ENCODE measurements around the gene PRDX6. TPM values are rescaled to one million over a fixed set of nuclear protein-coding genes. Genes with fewer than 3 reads are reported as not detected.

Gene PRDX6
- total RNA-seq, 1 experiment from 2014 or later = 533 TPM

GRCh38 chr1:173496757-173497320 lies 19.7 kb downstream of the PRDX6 start:
- H4K8ac ChIP-seq (replicated peaks; ENCODE audit: insufficient read length, low read depth, low read length) = no peak overlapping the region
- no peak overlapping the region for H4K5ac ChIP-seq (ENCODE audit: insufficient read length, low read depth, low read length)
- no peak overlapping the region for H3K27ac Mint-ChIP-seq
- H2BK120ac ChIP-seq (ENCODE audit: low read depth, low read length, poor library complexity, severe bottlenecking) = no peak overlapping the region
- H3K27me3 Mint-ChIP-seq (ENCODE audit: low read depth) = no peaks in the 10 kb centered on the region
- H2BK20ac ChIP-seq (ENCODE audit: low read depth, low read length, poor library complexity, severe bottlenecking) = no peak overlapping the region
- no peak overlapping the region for H3K23ac ChIP-seq (ENCODE audit: insufficient read length, low read depth, low read length)
- no peak overlapping the region for H4K91ac ChIP-seq (ENCODE audit: insufficient read length, low read depth, low read length)
- H3K18ac ChIP-seq (ENCODE audit: insufficient read length, low read depth, low read length) = no peak overlapping the region
- H2BK15ac ChIP-seq (ENCODE audit: low read depth, low read length) = no peak overlapping the region
- no peak overlapping the region for H3K4me2 ChIP-seq (ENCODE audit: insufficient read depth, insufficient read length, low read length)
- no peak overlapping the region for H3K56ac ChIP-seq (ENCODE audit: insufficient read length, low read depth, low read length)
- H2BK5ac ChIP-seq (ENCODE audit: insufficient read length, low read length) = no peak overlapping the region
- no peak overlapping the region for H3K4ac ChIP-seq (ENCODE audit: low read depth, low read length)
- no peak overlapping the region for H3K4me3 Mint-ChIP-seq
- peaks cover 20 to 53% (median 34%) of the 10 kb centered on the region in 3 experiments for H3K36me3 Mint-ChIP-seq (ENCODE audit: insufficient read depth in 1 of 3, low read depth in 3 of 3)
- DNase-seq = no peak
- no peaks in the 10 kb centered on the region for H3K4me1 Mint-ChIP-seq
- H3K23me2 ChIP-seq (ENCODE audit: insufficient read length, low read depth, low read length, poor library complexity, severe bottlenecking) = no peaks in the 10 kb centered on the region
- H3K14ac ChIP-seq (ENCODE audit: insufficient read depth, low read length) = no peak overlapping the region
- no peak overlapping the region for H2AK5ac ChIP-seq (ENCODE audit: insufficient read length, low read length)
- H3K9me3 ChIP-seq (ENCODE audit: control insufficient read depth, low read depth, low read length) = peaks cover 15% of the 10 kb centered on the region
- H3K27ac ChIP-seq (ENCODE audit: insufficient read length, low read depth, low read length) = no peak overlapping the region
- no peak overlapping the region for H3K9ac ChIP-seq (ENCODE audit: extremely low read depth, insufficient read length, low read length)
- peaks cover 29 to 46% of the 10 kb centered on the region in 2 experiments for H3K9me3 Mint-ChIP-seq
- no peak overlapping the region for H3T11ph ChIP-seq (ENCODE audit: low read length)
- no CpG with 5 or more reads among the region's 2 CpGs for WGBS (ENCODE audit: extremely low coverage, insufficient read length, low lambda C conversion rate)
- no peak overlapping the region for H2AFZ ChIP-seq (ENCODE audit: low read length)
- no peaks in the 10 kb centered on the region for H3K4me1 ChIP-seq (ENCODE audit: insufficient read depth, low read length)
- H2BK12ac ChIP-seq (ENCODE audit: insufficient read length, low read depth, low read length) = no peak overlapping the region
- no peaks in the 10 kb centered on the region for H3K27me3 ChIP-seq (ENCODE audit: insufficient read depth, low read length)
- H3K79me1 ChIP-seq (ENCODE audit: insufficient read depth, low read depth, low read length, poor library complexity, severe bottlenecking) = no peaks in the 10 kb centered on the region
- no peaks in the 10 kb centered on the region for H3K79me2 ChIP-seq (ENCODE audit: insufficient read depth, low read length)
- H4K20me1 ChIP-seq (ENCODE audit: control insufficient read depth, insufficient read depth, insufficient read length) = no peaks in the 10 kb centered on the region
- TF ChIP-seq CTCF (conservative IDR thresholded peaks at IDR 0.05) = no peak
